ENCODE measurements around the gene TMEM131. TPM values are rescaled to one million over a fixed set of nuclear protein-coding genes. Genes with fewer than 3 reads are reported as not detected.
"Not testable (repeated sequence)": the region's sequence is repeated elsewhere in the genome, so short reads cannot be mapped to it uniquely, and the experiment has no call there.

The TMEM131 gene
- total and polyA plus RNA-seq, 7 donors = 4.8 to 37.5 (median 24.3) TPM

- Histone ChIP-seq H3K27ac (no peak overlapping the region), H3K4me1 (no peaks in the 10 kb centered on the region), H3K36me3 (peaks cover 7 to 15% (median 10%) of the 10 kb centered on the region in 4 donors), H3K4me3 (no peak overlapping the region), H3K9me3 (peaks cover 0 to under 1% (median 0%) of the 10 kb centered on the region in 4 donors), H3K27me3 (no peaks in the 10 kb centered on the region)
- intact Hi-C loops (cut with DNase I) = no loop called here
- DNase-seq = no peak
- no peak for TF ChIP-seq POLR2AphosphoS5 (IDR thresholded peaks at IDR 0.05)
- TF ChIP-seq POLR2A (IDR thresholded peaks at IDR 0.05) = no peak
- no peak for TF ChIP-seq CTCF (IDR thresholded peaks at IDR 0.05)
- no peak for TF ChIP-seq EP300 (IDR thresholded peaks at IDR 0.05)
Observed at GRCh38 chr2:97891611-97892010, 104.1 kb downstream of the TMEM131 start.

- intact Hi-C loops (cut with DNase I) = no loop called here
- TF ChIP-seq POLR2A (IDR thresholded peaks at IDR 0.05) (no peak), EP300 (IDR thresholded peaks at IDR 0.05) (no peak), POLR2AphosphoS5 (IDR thresholded peaks at IDR 0.05) (no peak), CTCF (IDR thresholded peaks at IDR 0.05) (no peak)
- Histone ChIP-seq H3K27ac (no peak overlapping the region), H3K9me3 (peaks cover 0 to 5% (median 2%) of the 10 kb centered on the region in 4 donors), H3K27me3 (no peaks in the 10 kb centered on the region), H3K36me3 (peaks cover 13 to 28% (median 19%) of the 10 kb centered on the region in 4 donors), H3K4me3 (no peak overlapping the region), H3K4me1 (no peaks in the 10 kb centered on the region)
- 91 to 92% methylated on average over 2 of the region's 2 CpGs for WGBS, 2 donors
- no peak for DNase-seq
Observed at GRCh38 chr2:97889156-97889555, 106.6 kb downstream of the TMEM131 start.

GRCh38 chr2:97885841-97886240 is 109.9 kb downstream of the TMEM131 start:
- Histone ChIP-seq H3K27ac (no peak overlapping the region), H3K27me3 (no peaks in the 10 kb centered on the region), H3K4me3 (no peak overlapping the region), H3K36me3 (peaks cover 13 to 28% (median 19%) of the 10 kb centered on the region in 4 donors), H3K9me3 (peaks cover 0 to 5% (median 2%) of the 10 kb centered on the region in 4 donors), H3K4me1 (no peaks in the 10 kb centered on the region)
- TF ChIP-seq POLR2AphosphoS5 (IDR thresholded peaks at IDR 0.05) = no peak
- no peak for TF ChIP-seq EP300 (IDR thresholded peaks at IDR 0.05)
- no peak for TF ChIP-seq POLR2A (IDR thresholded peaks at IDR 0.05)
- intact Hi-C loops (cut with DNase I) = no loop called here
- DNase-seq = no peak

- Histone ChIP-seq H3K27me3 (no peaks in the 10 kb centered on the region), H3K4me1 (no peaks in the 10 kb centered on the region), H3K4me3 (no peak overlapping the region), H3K9me3 (peaks cover 0 to 3% (median 0%) of the 10 kb centered on the region in 4 donors), H3K36me3 (no peaks in the 10 kb centered on the region), H3K27ac (no peak overlapping the region)
- no peak for TF ChIP-seq POLR2AphosphoS5 (IDR thresholded peaks at IDR 0.05)
- no peak for TF ChIP-seq EP300 (IDR thresholded peaks at IDR 0.05)
- no peak for TF ChIP-seq POLR2A (IDR thresholded peaks at IDR 0.05)
- no peak for TF ChIP-seq CTCF (IDR thresholded peaks at IDR 0.05)
- no peak for DNase-seq
- WGBS, 2 donors = 64 to 71% methylated on average over 2 of the region's 2 CpGs
- intact Hi-C loops (cut with DNase I) = no loop called here
Observed at GRCh38 chr2:97880334-97880733, 115.4 kb downstream of the TMEM131 start.

GRCh38 chr2:97878865-97879264 is 116.9 kb downstream of the TMEM131 start:
- peaks cover 0 to 3% (median 0%) of the 10 kb centered on the region in 4 donors for H3K9me3 ChIP-seq
- H3K36me3 ChIP-seq = no peaks in the 10 kb centered on the region
- DNase-seq = no peak
- no peaks in the 10 kb centered on the region for H3K4me1 ChIP-seq
- H3K4me3 ChIP-seq = no peak overlapping the region
- TF ChIP-seq CTCF (IDR thresholded peaks at IDR 0.05) (no peak), POLR2AphosphoS5 (IDR thresholded peaks at IDR 0.05) (no peak), EP300 (IDR thresholded peaks at IDR 0.05) (no peak), POLR2A (IDR thresholded peaks at IDR 0.05) (no peak)
- no peak overlapping the region for H3K27ac ChIP-seq
- no peaks in the 10 kb centered on the region for H3K27me3 ChIP-seq
- intact Hi-C loops (cut with DNase I) = no loop called here
- WGBS, 2 donors = 97 to 98% methylated on average over 3 of the region's 3 CpGs

- H3K27ac ChIP-seq; DNase-seq; H3K4me1 ChIP-seq; intact Hi-C loops (cut with DNase I); H3K4me3 ChIP-seq; H3K9me3 ChIP-seq; H3K36me3 ChIP-seq; H3K27me3 ChIP-seq: not testable (repeated sequence)
- 96 to 98% methylated on average over 2 of the region's 2 CpGs for WGBS, 2 donors
Observed at GRCh38 chr2:97878317-97878716, 117.4 kb downstream of the TMEM131 start.

All from sigmoid colon (tissue), 7 donors.